ENCODE data around the gene TEX50. TPM values are rescaled to one million over a fixed set of nuclear protein-coding genes. Genes with fewer than 3 reads are reported as not detected.

TEX50 gene
- total RNA-seq, 1 experiment from 2014 or later, result not detected

DNA sequence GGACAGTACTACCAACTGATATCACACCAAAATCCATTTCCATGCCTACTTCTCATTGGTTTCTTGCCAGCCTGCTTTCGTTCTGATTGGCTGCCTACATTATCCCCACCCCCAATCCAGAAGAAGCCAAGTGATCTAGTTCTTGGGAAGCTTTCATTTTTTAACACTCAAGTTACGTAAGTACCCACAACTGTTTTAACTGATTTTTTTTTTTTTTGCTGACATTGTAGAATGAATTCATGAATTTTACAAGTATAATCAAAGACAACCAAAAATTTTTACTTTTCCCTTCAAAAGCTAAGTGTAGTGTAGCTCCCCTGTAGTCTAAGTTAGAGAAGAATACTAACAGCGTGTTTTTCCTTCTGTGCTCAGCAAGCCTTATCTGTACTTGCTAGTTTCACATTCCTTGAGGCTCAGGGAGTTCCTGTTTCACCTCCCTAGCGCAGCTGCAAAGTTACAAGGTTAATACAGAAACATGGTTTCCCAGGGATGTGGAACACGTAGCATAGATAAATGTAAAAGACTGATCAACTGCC lies 32.0 kb upstream of the TEX50 start, which contains the start of gene SLC9C2:
Gene SLC9C2, minus strand, starts transcription at position 17 of the 536 bp plus-strand sequence. CDS start 1,296 bp downstream, outside the sequence.
- H3K27me3 ChIP-seq (ENCODE audit: insufficient read depth, low read length), result no peaks in the 10 kb centered on the region
- H3K9me3 ChIP-seq (ENCODE audit: control insufficient read depth, low read depth, low read length), result no peaks in the 10 kb centered on the region
- no peak for DNase-seq
- no peaks in the 10 kb centered on the region for H3K23me2 ChIP-seq (ENCODE audit: insufficient read length, low read depth, low read length, poor library complexity, severe bottlenecking)
- H3K56ac ChIP-seq (ENCODE audit: insufficient read length, low read depth, low read length), result no peak within 1 kb of the TSS
- no peak within 1 kb of the TSS for H2AK5ac ChIP-seq (ENCODE audit: insufficient read length, low read length)
- peaks cover 2 to 3% of the 10 kb centered on the region in 2 experiments; a peak in 3 of 5 replicates for H3K9me3 Mint-ChIP-seq
- H3K79me2 ChIP-seq (ENCODE audit: insufficient read depth, low read length), result no peaks in the 10 kb centered on the region
- no peak within 1 kb of the TSS for H4K5ac ChIP-seq (ENCODE audit: insufficient read length, low read depth, low read length)
- no peak within 1 kb of the TSS for H3T11ph ChIP-seq (ENCODE audit: low read length)
- H4K91ac ChIP-seq (ENCODE audit: insufficient read length, low read depth, low read length), result no peak within 1 kb of the TSS
- no peak within 1 kb of the TSS for H3K23ac ChIP-seq (ENCODE audit: insufficient read length, low read depth, low read length)
- H3K4me1 Mint-ChIP-seq, result no peaks in the 10 kb centered on the region
- H3K27me3 Mint-ChIP-seq (ENCODE audit: low read depth), result no peaks in the 10 kb centered on the region
- no peaks in the 10 kb centered on the region for H3K79me1 ChIP-seq (ENCODE audit: insufficient read depth, low read depth, low read length, poor library complexity, severe bottlenecking)
- no peak within 1 kb of the TSS for H3K4me3 Mint-ChIP-seq
- no peak within 1 kb of the TSS for H2BK120ac ChIP-seq (ENCODE audit: low read depth, low read length, poor library complexity, severe bottlenecking)
- H4K20me1 ChIP-seq (ENCODE audit: control insufficient read depth, insufficient read depth, insufficient read length), result no peaks in the 10 kb centered on the region
- H3K27ac Mint-ChIP-seq, result no peak within 1 kb of the TSS
- no peak within 1 kb of the TSS for H3K9ac ChIP-seq (ENCODE audit: extremely low read depth, insufficient read length, low read length)
- no CpG with 5 or more reads among the region's 5 CpGs for WGBS (ENCODE audit: extremely low coverage, insufficient read length, low lambda C conversion rate)
- no peak within 1 kb of the TSS for H2BK12ac ChIP-seq (ENCODE audit: insufficient read length, low read depth, low read length)
- no peak within 1 kb of the TSS for H3K27ac ChIP-seq (ENCODE audit: insufficient read length, low read depth, low read length)
- no peak within 1 kb of the TSS for H2BK15ac ChIP-seq (ENCODE audit: low read depth, low read length)
- no peak within 1 kb of the TSS for H4K8ac ChIP-seq (replicated peaks; ENCODE audit: insufficient read length, low read depth, low read length)
- H2BK20ac ChIP-seq (ENCODE audit: low read depth, low read length, poor library complexity, severe bottlenecking), result no peak within 1 kb of the TSS
- H3K18ac ChIP-seq (ENCODE audit: insufficient read length, low read depth, low read length), result no peak within 1 kb of the TSS
- H3K4me2 ChIP-seq (ENCODE audit: insufficient read depth, insufficient read length, low read length), result no peak within 1 kb of the TSS
- 0 out of 7 replicates have a peak, but pooled peaks cover 0 to 4% (median 0%) of the 10 kb centered on the region in 3 experiments for H3K36me3 Mint-ChIP-seq (ENCODE audit: insufficient read depth in 1 of 3, low read depth in 3 of 3)
- no peak within 1 kb of the TSS for H3K4ac ChIP-seq (ENCODE audit: low read depth, low read length)
- H2AFZ ChIP-seq (ENCODE audit: low read length), result no peak within 1 kb of the TSS
- H3K4me1 ChIP-seq (ENCODE audit: insufficient read depth, low read length), result no peaks in the 10 kb centered on the region
- H2BK5ac ChIP-seq (ENCODE audit: insufficient read length, low read length), result no peak within 1 kb of the TSS
- TF ChIP-seq, protein P1, sequence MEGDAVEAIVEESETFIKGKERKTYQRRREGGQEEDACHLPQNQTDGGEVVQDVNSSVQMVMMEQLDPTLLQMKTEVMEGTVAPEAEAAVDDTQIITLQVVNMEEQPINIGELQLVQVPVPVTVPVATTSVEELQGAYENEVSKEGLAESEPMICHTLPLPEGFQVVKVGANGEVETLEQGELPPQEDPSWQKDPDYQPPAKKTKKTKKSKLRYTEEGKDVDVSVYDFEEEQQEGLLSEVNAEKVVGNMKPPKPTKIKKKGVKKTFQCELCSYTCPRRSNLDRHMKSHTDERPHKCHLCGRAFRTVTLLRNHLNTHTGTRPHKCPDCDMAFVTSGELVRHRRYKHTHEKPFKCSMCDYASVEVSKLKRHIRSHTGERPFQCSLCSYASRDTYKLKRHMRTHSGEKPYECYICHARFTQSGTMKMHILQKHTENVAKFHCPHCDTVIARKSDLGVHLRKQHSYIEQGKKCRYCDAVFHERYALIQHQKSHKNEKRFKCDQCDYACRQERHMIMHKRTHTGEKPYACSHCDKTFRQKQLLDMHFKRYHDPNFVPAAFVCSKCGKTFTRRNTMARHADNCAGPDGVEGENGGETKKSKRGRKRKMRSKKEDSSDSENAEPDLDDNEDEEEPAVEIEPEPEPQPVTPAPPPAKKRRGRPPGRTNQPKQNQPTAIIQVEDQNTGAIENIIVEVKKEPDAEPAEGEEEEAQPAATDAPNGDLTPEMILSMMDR (conservative IDR thresholded peaks at IDR 0.05), result no peak
- H3K14ac ChIP-seq (ENCODE audit: insufficient read depth, low read length), result no peak within 1 kb of the TSS
